DOHH2 (cell line): Measurements from ENCODE around the gene TACC2.
"Not testable (repeated sequence)": the region's sequence is repeated elsewhere in the genome, so short reads cannot be mapped to it uniquely, and the experiment has no call there.

Experiments used
- H3F3A ChIP-seq: fragments of 200-600 bp; sonication (generic), shearing (Covaris generic); 2 replicates; pipeline ENCODE4 v1.6.0; 2016; ENCODE audit warnings: antibody characterized with exemption, mild to moderate bottlenecking; ENCODE audit not compliant: control insufficient read depth, insufficient read depth
- H3K27ac ChIP-seq: fragments of 200-600 bp; sonication (generic); 2 replicates; pipeline ENCODE4 v1.5.1; 2014; ENCODE audit warnings: low read depth, mild to moderate bottlenecking, low read length, moderate library complexity
- H3K27me3 ChIP-seq: fragments of 200-600 bp; sonication (generic); 2 replicates; pipeline ENCODE4 v1.6.1; 2014; ENCODE audit warnings: mild to moderate bottlenecking, low read length, mixed read lengths; ENCODE audit not compliant: control insufficient read depth
- H3K36me3 ChIP-seq: fragments of 200-600 bp; sonication (generic); 2 replicates; pipeline ENCODE4 v1.6.1; 2014; ENCODE audit warnings: mild to moderate bottlenecking, low read length, moderate library complexity, mixed read lengths; ENCODE audit not compliant: control insufficient read depth
- H3K4me1 ChIP-seq: fragments of 200-600 bp; sonication (generic); 2 replicates; pipeline ENCODE4 v1.6.1; 2014; ENCODE audit warnings: mild to moderate bottlenecking, low read length, mixed read lengths; ENCODE audit not compliant: control insufficient read depth
- H3K4me2 ChIP-seq: fragments of 200-600 bp; sonication (generic); 2 replicates; pipeline ENCODE4 v1.6.0; 2014; ENCODE audit warnings: mild to moderate bottlenecking, low read length, moderate library complexity
- H3K4me3 ChIP-seq: fragments of 200-600 bp; sonication (generic); 2 replicates; pipeline ENCODE4 v1.5.1; 2014; ENCODE audit warnings: mild to moderate bottlenecking, low read length, mixed read lengths
- H3K79me2 ChIP-seq: fragments of 200-600 bp; sonication (generic); 2 replicates; pipeline ENCODE4 v1.6.1; 2014; ENCODE audit warnings: mild to moderate bottlenecking, low read length, mixed read lengths; ENCODE audit not compliant: control insufficient read depth
- H3K9me2 ChIP-seq: fragments of 200-600 bp; sonication (generic); replicated peaks from 2 replicates; pipeline ENCODE4 v1.6.1; 2014; ENCODE audit warnings: mild to moderate bottlenecking, low read length, mixed read lengths; ENCODE audit not compliant: control insufficient read depth
- H3K9me3 ChIP-seq: fragments of 200-600 bp; sonication (generic); 2 replicates; pipeline ENCODE4 v1.6.1; 2014; ENCODE audit warnings: antibody characterized with exemption, low read length, mixed read lengths; ENCODE audit not compliant: control insufficient read depth, insufficient read depth
- H4K20me1 ChIP-seq: fragments of 200-600 bp; sonication (generic); 2 replicates; pipeline ENCODE4 v1.6.0; 2014; ENCODE audit warnings: low read depth, mild to moderate bottlenecking, antibody characterized with exemption, low read length, moderate library complexity; ENCODE audit not compliant: control insufficient read depth, insufficient read depth
- EZH2phosphoT487 ChIP-seq: fragments of 200-600 bp; sonication (generic); IDR thresholded peaks from 2 replicates; pipeline ENCODE4 v1.6.1; 2017; ENCODE audit warnings: borderline replicate concordance, mild to moderate bottlenecking, antibody characterized with exemption, low read length, moderate library complexity, mixed read lengths
- TF ChIP-seq, protein P1 (sequence below): fragments of 200-600 bp; sonication (generic); IDR thresholded peaks from one replicate; pipeline ENCODE4 v1.5.1; 2014; ENCODE audit warnings: antibody characterized with exemption, mild to moderate bottlenecking, low read depth, low read length; ENCODE audit not compliant: poor library complexity, severe bottlenecking

TACC2 gene

DNA sequence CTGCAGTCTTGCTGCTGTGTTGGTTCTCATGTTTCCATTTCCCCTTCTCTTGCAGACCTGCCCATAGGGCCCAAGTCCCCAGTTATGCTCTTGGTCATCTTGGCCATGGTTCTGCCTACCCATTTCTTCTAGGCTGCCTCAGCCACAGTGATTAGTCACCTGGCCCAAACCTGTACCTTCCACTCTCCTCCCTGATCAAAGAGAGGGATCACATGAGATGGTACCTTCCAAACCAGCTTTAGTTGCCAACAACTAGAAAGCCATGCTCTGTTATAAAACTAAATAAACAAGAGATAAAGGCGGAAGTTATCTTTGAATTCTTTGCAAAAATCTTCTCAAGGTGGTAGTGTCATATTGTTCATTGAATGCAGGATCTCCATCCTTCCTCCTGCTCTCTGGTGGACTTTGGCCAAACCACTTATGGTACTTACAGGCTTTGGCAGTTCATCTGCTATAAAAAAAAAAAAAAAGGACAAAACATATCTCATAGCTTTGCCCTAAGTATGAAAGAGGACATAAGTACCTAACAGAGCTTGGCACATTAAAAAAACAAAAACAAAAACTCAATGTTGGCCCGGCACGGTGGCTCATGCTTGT lies 25.8 kb downstream of the TACC2 start:
- H3K4me3 ChIP-seq: no peak overlapping the region
- no peaks in the 10 kb centered on the region for H3K4me1 ChIP-seq
- H3K27me3 ChIP-seq: peaks cover 4% of the 10 kb centered on the region; the same call in 1 of the 2 replicates
- no peaks in the 10 kb centered on the region for H3K79me2 ChIP-seq
- no peaks in the 10 kb centered on the region for H3K9me3 ChIP-seq
- no peaks in the 10 kb centered on the region for H3K9me2 ChIP-seq
- no peak overlapping the region for H3K4me2 ChIP-seq
- TF ChIP-seq, protein P1, sequence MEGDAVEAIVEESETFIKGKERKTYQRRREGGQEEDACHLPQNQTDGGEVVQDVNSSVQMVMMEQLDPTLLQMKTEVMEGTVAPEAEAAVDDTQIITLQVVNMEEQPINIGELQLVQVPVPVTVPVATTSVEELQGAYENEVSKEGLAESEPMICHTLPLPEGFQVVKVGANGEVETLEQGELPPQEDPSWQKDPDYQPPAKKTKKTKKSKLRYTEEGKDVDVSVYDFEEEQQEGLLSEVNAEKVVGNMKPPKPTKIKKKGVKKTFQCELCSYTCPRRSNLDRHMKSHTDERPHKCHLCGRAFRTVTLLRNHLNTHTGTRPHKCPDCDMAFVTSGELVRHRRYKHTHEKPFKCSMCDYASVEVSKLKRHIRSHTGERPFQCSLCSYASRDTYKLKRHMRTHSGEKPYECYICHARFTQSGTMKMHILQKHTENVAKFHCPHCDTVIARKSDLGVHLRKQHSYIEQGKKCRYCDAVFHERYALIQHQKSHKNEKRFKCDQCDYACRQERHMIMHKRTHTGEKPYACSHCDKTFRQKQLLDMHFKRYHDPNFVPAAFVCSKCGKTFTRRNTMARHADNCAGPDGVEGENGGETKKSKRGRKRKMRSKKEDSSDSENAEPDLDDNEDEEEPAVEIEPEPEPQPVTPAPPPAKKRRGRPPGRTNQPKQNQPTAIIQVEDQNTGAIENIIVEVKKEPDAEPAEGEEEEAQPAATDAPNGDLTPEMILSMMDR: no peak
- no peak for TF ChIP-seq EZH2phosphoT487
- H3K36me3 ChIP-seq: no peaks in the 10 kb centered on the region
- no peaks in the 10 kb centered on the region for H3F3A ChIP-seq
- H4K20me1 ChIP-seq: no peaks in the 10 kb centered on the region
- H3K27ac ChIP-seq: no peak overlapping the region

DNA sequence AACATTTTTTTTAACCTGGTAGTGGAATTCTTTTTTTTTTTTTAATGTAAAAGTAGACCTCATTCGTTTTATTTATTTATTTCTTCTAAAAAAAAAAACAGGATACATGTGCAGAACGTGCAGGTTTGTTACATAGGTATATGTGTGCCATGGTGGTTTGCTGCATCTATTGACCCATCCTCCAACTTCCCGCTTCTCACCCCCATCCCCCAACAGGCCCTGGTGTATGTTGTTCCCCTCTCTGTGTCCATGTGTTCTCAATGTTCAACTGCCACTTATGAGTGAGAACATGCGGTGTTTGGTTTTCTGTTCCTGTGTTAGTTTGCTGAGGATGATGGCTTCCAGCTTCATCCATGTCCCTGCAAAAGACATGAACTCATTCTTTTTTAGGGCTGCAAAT lies 29.0 kb downstream of the TACC2 start:
- not testable (repeated sequence) for H3F3A ChIP-seq, H3K79me2 ChIP-seq, H3K27me3 ChIP-seq, H3K27ac ChIP-seq, H3K4me3 ChIP-seq, H4K20me1 ChIP-seq, H3K4me1 ChIP-seq, H3K9me2 ChIP-seq, H3K36me3 ChIP-seq, H3K4me2 ChIP-seq, H3K9me3 ChIP-seq

DNA sequence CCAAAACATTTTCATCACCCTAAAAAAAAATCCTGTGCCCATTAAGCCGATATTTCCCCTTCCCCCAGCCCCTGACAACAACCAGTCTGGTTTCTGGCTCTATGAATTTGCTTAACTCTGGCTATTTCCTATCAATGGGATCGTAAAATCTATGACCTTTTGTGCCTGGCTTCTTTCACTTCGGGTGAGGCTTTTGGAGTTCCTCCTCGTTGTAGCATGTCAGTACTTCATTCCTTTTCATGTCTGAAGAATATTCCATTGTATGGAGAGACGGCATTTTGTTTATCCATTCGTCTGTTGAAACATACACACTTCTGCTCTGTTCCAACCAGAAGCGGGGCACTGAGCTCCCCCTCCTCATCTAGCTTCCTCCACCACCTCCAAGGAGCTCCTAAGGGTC lies 29.5 kb downstream of the TACC2 start:
- no peaks in the 10 kb centered on the region for H3K79me2 ChIP-seq
- no peak overlapping the region for H3K4me3 ChIP-seq
- H4K20me1 ChIP-seq: no peaks in the 10 kb centered on the region
- H3K4me1 ChIP-seq: no peaks in the 10 kb centered on the region
- H3K36me3 ChIP-seq: no peaks in the 10 kb centered on the region
- no peak overlapping the region for H3K27ac ChIP-seq
- H3K9me3 ChIP-seq: no peaks in the 10 kb centered on the region
- peaks cover 4% of the 10 kb centered on the region; the same call in 1 of the 2 replicates for H3K27me3 ChIP-seq
- no peak overlapping the region for H3K4me2 ChIP-seq
- TF ChIP-seq, protein P1: no peak
- TF ChIP-seq EZH2phosphoT487: no peak
- no peaks in the 10 kb centered on the region for H3K9me2 ChIP-seq
- no peaks in the 10 kb centered on the region for H3F3A ChIP-seq

DNA sequence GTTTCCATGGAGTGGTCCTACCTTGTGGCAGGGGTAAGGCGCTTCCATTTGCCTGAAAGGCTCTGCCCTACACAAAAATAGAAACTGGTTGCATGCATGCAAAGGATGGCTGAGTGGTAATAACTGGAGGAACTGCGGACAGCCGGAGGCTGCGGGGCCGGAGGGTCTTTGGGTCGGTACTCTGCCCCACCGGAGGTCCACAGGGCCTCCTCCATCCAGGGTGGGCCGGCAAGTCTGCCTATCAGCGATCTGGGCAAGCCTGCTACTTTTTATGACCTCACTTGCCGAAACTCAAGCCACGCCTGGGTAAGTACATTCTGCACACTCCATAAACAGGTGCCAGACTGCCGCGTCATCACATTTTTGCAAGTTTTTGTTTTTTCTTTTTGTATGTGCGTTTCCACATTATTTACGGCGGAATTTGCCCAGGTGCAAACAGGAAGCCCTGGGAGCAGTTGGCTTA lies 30.0 kb downstream of the TACC2 start:
- Histone ChIP-seq H3K27ac (no peak overlapping the region), H3F3A (no peaks in the 10 kb centered on the region), H3K4me2 (no peak overlapping the region), H3K27me3 (peaks cover 4% of the 10 kb centered on the region; the same call in 1 of the 2 replicates), H3K4me1 (no peaks in the 10 kb centered on the region), H3K4me3 (no peak overlapping the region), H3K79me2 (no peaks in the 10 kb centered on the region), H3K9me2 (no peaks in the 10 kb centered on the region), H3K9me3 (no peaks in the 10 kb centered on the region), H4K20me1 (no peaks in the 10 kb centered on the region), H3K36me3 (no peaks in the 10 kb centered on the region)
- TF ChIP-seq EZH2phosphoT487: no peak
- TF ChIP-seq, protein P1: no peak
